HG02885 (cell line): ENCODE results near the gene AHRR.
"Not testable (repeated sequence)": the region's sequence is repeated elsewhere in the genome, so short reads cannot be mapped to it uniquely, and the experiment has no call there.

Source experiments
- ATAC-seq: cut with Tn5 transposase; IDR thresholded peaks from one replicate; pipeline ENCODE4 v1.9.1; 2021; ENCODE audit warnings: mild to moderate bottlenecking; ENCODE audit not compliant: unreplicated experiment, poor library complexity

The AHRR gene

DNA sequence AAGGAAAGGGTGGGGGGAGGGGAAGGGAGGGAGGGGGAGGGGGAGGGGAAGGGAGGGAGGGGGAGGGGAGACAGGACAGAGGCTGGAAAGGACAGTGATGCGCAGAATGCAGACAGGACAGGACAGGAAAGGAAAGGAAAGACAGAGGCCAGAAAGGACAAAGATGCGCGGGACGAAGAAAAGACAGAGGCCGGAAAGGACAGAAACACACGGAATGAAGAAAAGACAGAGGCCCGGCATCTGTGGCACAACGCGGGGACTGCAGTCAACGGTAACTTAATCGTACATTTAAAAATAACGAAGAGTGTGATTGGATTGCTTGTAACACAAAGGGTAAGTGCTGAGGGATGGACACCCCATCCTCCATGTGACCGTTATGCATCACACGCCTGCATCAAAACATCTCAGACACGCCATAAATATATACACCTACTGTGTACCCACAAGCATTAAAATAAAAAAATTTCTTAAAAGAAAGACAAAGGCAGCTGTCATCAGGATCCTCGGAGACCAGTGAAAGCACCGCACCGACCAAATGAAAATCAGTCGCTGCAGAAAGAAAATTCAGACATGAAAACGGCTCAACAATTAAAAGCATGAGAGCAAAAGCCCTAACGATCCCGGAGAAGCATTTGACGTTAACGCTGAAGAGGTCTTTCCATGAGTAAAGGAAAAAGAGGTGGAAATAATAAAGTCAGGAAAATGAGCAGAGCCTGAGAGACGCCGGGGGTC, 68.5 kb downstream of the AHRR start:
- no peak for ATAC-seq

GRCh38 chr5:390623-391491, 69.3 kb downstream of the AHRR start:
- ATAC-seq = no peak

- ATAC-seq = peak; percentile 91
Measured at GRCh38 chr5:392431-392988, 71.0 kb downstream of the AHRR start.

DNA sequence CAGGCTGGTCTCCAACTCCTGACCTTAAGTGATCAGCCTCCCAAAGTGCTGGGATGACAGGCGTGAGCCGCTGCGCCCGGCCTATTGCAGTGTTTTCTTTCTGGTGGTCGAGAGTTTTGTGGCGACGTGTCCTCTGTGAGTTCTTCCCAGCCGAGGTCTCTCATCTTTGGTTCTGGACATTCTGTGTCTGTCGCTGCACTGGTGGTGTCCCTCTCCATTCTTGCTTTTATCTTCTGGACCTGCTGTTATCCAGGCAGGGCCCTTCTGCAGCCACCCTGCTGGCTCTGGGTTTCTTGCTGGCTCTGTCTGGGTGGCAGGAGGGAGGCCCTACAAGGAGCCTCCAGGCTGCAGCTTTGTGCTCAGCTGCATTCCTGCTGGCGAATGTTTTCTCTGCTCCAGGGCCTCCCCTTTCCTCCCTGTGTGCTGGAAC, 72.3 kb downstream of the AHRR start:
- ATAC-seq = no peak

DNA sequence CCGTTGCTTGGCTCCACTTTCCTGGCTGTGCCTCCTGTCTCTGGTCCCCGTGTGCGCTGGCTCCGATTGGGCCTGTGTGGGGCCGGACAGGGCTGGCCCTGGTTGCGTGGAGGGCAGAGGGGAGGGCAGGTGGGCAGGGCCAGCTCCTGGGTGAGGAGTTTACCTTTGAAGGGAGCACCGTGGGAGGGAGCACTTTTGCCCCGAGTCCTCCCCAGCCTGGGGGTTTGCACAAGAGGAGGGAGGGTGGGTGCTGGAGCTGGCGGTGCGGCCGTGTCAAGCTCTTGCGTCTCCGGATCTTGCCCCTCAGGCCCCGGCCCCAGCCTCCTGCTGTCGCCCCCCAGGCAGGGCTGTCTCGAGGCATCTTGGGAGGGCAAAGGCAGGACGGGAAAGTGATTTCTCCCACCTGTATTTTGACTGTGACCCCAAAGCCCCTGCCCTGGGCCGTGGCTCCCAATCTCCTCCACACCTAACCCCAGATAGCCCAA, 73.2 kb downstream of the AHRR start:
- no peak for ATAC-seq

- ATAC-seq = no peak
Measured at GRCh38 chr5:395156-395920, 73.8 kb downstream of the AHRR start.

DNA sequence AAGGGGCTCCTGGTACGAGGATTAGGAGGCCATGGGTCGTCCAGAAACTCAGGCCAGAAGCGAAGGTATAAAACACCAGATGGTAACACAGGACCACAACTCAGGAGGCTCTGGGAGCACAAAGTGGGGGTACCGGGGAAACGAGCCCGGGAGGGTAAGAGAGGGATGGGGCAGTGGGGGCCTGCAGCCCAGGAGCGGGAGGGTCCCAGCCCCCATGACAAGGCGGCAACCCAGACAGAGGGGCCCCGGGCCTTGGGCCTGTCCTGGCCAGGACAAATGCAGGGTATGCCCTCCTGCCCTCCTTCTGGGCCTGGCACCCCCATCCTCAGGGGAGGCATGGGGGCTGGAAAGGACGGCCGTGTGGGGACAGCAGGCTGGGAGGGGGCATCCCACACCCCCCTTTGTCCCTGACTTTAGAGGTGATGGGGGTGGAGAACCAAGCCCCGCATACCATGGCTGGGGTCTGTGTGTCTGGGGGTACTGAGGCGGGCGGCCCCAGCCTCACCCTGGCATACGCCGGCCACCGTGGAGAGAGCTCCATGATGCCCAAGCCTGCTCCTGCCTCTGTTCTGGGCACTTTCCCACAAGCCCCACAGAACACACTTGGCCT, 74.5 kb downstream of the AHRR start:
- ATAC-seq = no peak

- ATAC-seq = no peak
Measured at GRCh38 chr5:396531-396961, 75.0 kb downstream of the AHRR start.

GRCh38 chr5:398141-398474, 76.6 kb downstream of the AHRR start:
- ATAC-seq = not testable (repeated sequence)

GRCh38 chr5:398475-399295, 77.2 kb downstream of the AHRR start:
- ATAC-seq = no peak

GRCh38 chr5:399296-400281, 78.1 kb downstream of the AHRR start:
- peak; percentile 76 for ATAC-seq

GRCh38 chr5:400282-401145, 79.0 kb downstream of the AHRR start:
- peak; percentile 4 for ATAC-seq

- no peak for ATAC-seq
Measured at GRCh38 chr5:401146-402034, 79.9 kb downstream of the AHRR start.

DNA sequence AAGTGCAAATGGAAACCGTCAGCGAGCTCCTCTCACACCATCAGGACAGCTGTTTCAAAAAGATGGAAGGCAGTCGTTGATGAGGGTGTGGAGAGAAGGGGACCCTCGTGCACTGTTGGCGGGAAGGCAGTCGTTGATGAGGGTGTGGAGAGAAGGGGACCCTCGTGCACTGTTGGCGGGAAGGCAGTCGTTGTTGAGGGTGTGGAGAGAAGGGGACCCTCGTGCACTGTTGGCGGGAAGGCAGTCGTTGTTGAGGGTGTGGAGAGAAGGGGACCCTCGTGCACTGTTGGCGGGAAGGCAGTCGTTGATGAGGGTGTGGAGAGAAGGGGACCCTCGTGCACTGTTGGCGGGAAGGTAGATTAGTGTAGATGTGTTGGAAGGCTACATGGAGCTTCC, 80.7 kb downstream of the AHRR start:
- ATAC-seq = not testable (repeated sequence)

DNA sequence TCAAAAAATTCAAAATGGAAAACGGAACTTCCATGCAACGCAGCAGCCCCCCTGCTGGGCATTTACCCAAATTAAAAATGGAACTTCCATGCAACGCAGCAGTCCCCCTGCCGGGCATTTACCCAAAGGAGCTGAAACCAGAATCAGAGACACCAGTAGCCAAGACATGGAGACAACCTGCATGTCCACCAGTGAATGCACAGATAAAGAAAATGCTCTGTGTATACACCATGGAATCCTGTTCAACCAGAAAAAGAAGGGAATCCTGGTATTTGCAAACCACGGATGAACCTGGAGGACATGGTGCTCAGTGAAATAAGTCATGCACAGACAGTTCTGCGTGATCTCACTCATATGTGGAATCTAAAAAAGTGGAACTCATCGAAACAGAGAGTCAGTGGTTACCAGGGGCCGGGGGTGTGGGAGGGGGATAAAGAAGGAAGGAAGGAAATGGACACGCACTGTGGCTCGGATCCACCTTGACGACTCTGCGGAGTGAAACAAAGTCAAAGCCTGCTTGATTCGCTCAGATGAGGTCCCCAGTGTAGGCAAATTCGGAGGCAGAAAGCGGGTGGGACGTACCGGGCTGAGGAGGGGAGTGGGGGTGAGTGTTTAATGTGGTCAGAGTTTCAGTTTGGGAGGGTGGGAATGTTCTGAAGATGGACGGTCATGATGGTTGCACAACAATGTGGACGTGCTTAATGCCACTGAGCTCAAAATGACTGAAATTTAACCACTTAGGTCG, 81.3 kb downstream of the AHRR start:
- ATAC-seq = peak; percentile 66
